AG10803 (cell line): ENCODE data around the gene RSL1D1.

Source experiments
- DNase-seq: peaks from one replicate; pipeline ENCODE4 v3.0.0; 2010; ENCODE audit warnings: low read depth
- H3K4me3 ChIP-seq: 2 replicates; pipeline ENCODE4 v1.5.1; 2011; ENCODE audit warnings: mild to moderate bottlenecking, low read length, control low read depth
- TF ChIP-seq, protein P1 (sequence below): conservative IDR thresholded peaks from 2 replicates; pipeline ENCODE4 v1.5.1; 2011; ENCODE audit warnings: mild to moderate bottlenecking, low read length, control low read depth, inconsistent platforms

Gene RSL1D1

GRCh38 chr16:11870399-11870798 lies 19.1 kb upstream of the RSL1D1 start:
- TF ChIP-seq, protein P1, sequence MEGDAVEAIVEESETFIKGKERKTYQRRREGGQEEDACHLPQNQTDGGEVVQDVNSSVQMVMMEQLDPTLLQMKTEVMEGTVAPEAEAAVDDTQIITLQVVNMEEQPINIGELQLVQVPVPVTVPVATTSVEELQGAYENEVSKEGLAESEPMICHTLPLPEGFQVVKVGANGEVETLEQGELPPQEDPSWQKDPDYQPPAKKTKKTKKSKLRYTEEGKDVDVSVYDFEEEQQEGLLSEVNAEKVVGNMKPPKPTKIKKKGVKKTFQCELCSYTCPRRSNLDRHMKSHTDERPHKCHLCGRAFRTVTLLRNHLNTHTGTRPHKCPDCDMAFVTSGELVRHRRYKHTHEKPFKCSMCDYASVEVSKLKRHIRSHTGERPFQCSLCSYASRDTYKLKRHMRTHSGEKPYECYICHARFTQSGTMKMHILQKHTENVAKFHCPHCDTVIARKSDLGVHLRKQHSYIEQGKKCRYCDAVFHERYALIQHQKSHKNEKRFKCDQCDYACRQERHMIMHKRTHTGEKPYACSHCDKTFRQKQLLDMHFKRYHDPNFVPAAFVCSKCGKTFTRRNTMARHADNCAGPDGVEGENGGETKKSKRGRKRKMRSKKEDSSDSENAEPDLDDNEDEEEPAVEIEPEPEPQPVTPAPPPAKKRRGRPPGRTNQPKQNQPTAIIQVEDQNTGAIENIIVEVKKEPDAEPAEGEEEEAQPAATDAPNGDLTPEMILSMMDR, result no peak
- H3K4me3 ChIP-seq, result no peak overlapping the region
- no peak for DNase-seq

- no peak overlapping the region for H3K4me3 ChIP-seq
- TF ChIP-seq, protein P1, result no peak
- no peak for DNase-seq
These were observed 18.2 kb upstream of the RSL1D1 start for GRCh38 chr16:11869353-11870228.

DNA sequence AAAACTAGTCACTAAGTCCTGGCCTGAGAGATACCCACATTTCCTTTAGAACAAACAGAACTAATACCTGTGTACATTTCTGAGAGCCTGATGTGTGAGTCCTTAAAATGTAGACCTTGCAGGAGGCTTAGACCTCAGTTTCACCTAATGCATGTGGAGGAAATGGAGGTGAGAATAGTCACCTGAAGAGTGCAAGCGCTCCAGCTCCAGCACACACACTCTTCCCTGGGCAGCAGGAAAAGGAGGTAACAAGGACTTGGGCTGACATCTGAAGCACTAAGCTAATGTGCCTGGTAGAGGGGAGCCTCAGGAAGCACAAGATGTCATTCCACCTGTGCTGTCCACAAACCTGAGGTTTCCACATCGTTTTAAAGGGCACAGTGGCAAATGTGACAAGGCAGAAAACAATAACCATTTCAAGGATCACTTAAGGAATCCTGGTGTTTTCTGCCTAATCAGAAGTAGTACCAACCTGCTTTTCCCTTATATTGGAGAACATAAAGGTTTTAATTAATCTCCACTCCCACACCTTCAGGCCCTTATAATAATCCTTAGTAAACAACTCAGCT lies 17.2 kb upstream of the RSL1D1 start:
- no peak overlapping the region for H3K4me3 ChIP-seq
- no peak for DNase-seq
- TF ChIP-seq, protein P1, result no peak

DNA sequence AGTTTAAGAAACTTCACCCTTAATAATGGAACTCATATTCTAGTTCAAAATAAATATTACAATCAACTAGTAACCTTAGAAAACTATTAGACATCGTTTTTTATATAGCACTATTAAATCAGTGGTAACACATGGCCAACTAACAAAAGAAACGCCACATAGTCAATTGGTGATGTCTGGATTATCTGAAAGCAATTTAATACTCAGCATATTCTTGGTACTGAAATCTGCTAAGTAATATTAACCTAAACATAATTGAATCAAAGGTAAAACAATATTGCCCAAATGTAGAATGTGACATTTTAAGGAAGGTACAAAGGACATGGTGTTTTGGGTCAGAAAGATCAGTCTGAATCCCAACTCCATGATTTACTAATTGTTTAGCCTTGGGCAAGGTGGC lies 11.1 kb upstream of the RSL1D1 start:
- no peak overlapping the region for H3K4me3 ChIP-seq
- no peak for DNase-seq
- TF ChIP-seq, protein P1, result no peak

DNA sequence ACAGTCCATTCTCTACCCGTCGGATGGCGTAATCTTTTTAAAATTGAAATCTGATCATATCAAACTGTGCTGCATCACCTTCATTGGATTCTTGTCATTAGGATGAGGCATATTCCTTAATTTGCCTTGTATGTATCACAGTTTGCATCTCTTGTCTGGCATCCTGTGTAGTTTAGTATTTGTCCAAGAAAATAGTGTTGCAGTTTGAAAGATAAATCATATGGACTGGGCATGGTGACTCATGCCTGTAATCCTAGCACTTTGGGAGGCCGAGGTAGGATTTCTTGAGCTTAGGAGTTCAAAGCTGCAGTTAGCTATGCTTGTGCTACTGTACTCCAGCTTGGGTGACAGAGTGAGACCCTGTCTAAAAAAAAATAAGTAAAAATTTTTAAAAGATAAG lies 5.8 kb upstream of the RSL1D1 start:
- TF ChIP-seq, protein P1, result no peak
- peak; percentile 26 for DNase-seq
- H3K4me3 ChIP-seq, result no peak overlapping the region

- TF ChIP-seq, protein P1, result no peak
These were observed 909 bp upstream of the RSL1D1 start for GRCh38 chr16:11852092-11852809.

GRCh38 chr16:11848842-11849241 lies 2.5 kb downstream of the RSL1D1 start:
- DNase-seq, result peak; percentile 28
- TF ChIP-seq, protein P1, result no peak
- H3K4me3 ChIP-seq, result no peak overlapping the region

More at GRCh38 chr16:11852092-11852809, 909 bp upstream of the RSL1D1 start:
- peak; percentile 25 for DNase-seq
- H3K4me3 ChIP-seq, result peak overlapping the region; percentile 96
